Esophagus squamous epithelium (tissue), 5 donors: ENCODE measurements around the gene ATP10B. TPM values are rescaled to one million over a fixed set of nuclear protein-coding genes. Genes with fewer than 3 reads are reported as not detected.

Experiments used
- DNase-seq: peaks from one replicate; lab custom pipeline; 2025; lab: John Stamatoyannopoulos, UW
- H3K27ac ChIP-seq, 4 donors: fragments of 200-600 bp; sonication (generic); one replicate each; pipeline ENCODE4 v1.5.1; 2016 to 2019; ENCODE audit warnings: mild to moderate bottlenecking in 1 of 4
- H3K27me3 ChIP-seq, 4 donors: fragments of 200-600 bp; sonication (generic); 1 replicate in 3 of 4; 2 replicates in 1 of 4; pipeline versions ENCODE4 v1.5.1 to v1.6.0; 2017 to 2021; ENCODE audit warnings: antibody characterized with exemption in 1 of 4
- H3K36me3 ChIP-seq, 3 donors: fragments of 200-600 bp; sonication (generic); one replicate each; pipeline ENCODE4 v1.5.1; 2016 to 2019
- H3K4me1 ChIP-seq, 3 donors: fragments of 200-600 bp; sonication (generic); one replicate each; pipeline ENCODE4 v1.5.1; 2017 to 2019
- H3K4me3 ChIP-seq, 4 donors: fragments of 200-600 bp; sonication (generic); 1 replicate in 3 of 4; 2 replicates in 1 of 4; pipeline ENCODE4 v1.5.1; 2016 to 2019; ENCODE audit warnings: mild to moderate bottlenecking in 2 of 4, moderate library complexity in 1 of 4
- H3K9me3 ChIP-seq, 3 donors: fragments of 200-600 bp; sonication (generic); one replicate each; pipeline ENCODE4 v1.5.1; 2016 to 2019
- POLR2A ChIP-seq, 4 donors: fragments of 450-650 bp; IDR thresholded peaks; one replicate each; pipeline ENCODE4 v1.6.1; 2017; ENCODE audit warnings: antibody characterized with exemption in 4 of 4, mild to moderate bottlenecking in 4 of 4, moderate library complexity in 3 of 4
- WGBS, 2 donors: methylation state at CpG; one replicate each; pipeline ENCODE4 v1.1.5; 2018; 5-methylcytosine and 5-hydroxymethylcytosine counted together
- intact Hi-C: fragments of 100-400 bp; cut with DNase I; formaldehyde crosslinking; loops from one replicate; pipeline ENCODE4 v1.15.0; 2022
- total RNA-seq, 4 donors: library from RNA; depleted of rRNA; stranded (reverse); fragments of >200 nt; gene quantifications; one replicate each; pipeline ENCODE4 v1.1.0, GENCODE V29; 2016
- TF ChIP-seq, protein P1 (sequence below), 6 experiments: fragments of 450-650 bp in 4 of 6; fragments of 200-600 bp in 2 of 6; sonication (generic) in 2 of 6; IDR thresholded peaks; one replicate each; pipeline ENCODE4 v1.5.1; 2016 to 2019; ENCODE audit warnings: antibody characterized with exemption in 6 of 6, mild to moderate bottlenecking in 4 of 6, moderate library complexity in 4 of 6
- donor health status: DM: yes; HTN: yes; CAD: no.

The ATP10B gene
- total RNA-seq, 4 donors from 2014 or later: 6.1 to 26.6 (median 14.4) TPM

DNA sequence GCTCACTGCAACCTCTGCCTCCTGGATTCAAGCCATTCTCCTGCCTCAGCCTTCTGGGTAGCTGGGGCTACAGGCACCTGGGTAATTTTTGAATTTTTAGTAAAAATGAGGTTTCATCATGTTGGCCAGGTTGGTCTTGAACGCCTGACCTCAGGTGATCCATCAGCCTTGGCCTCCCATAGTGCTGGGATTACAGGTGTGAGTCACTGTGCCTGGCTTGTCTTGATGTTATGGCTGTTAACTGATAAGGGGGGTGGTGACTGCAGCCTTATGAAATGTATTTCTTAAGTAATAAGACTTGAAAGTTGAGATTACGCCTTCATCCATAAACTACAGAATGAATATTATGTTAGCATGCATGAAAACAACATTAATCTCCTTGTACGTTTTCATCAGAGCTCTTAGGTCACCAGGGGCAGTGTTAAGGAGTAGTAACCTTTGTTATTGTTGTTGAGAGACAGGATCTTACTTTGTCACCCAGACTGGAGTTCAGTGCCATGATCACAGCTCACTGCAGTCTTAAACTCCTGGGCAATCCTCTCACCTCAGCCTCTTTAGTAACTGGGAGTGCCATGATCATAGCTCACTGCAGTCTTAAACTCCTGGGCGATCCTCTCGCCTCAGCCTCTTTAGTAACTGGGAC is 148.3 kb downstream of the ATP10B start:
- DNase-seq: no peak
- intact Hi-C loops: no loop called here
- H3K27ac ChIP-seq: no peak overlapping the region
- no peaks in the 10 kb centered on the region for H3K27me3 ChIP-seq
- H3K9me3 ChIP-seq: peaks cover 0 to 7% (median 4%) of the 10 kb centered on the region in 3 donors
- TF ChIP-seq POLR2A (IDR thresholded peaks at IDR 0.05): no peak
- TF ChIP-seq, protein P1, sequence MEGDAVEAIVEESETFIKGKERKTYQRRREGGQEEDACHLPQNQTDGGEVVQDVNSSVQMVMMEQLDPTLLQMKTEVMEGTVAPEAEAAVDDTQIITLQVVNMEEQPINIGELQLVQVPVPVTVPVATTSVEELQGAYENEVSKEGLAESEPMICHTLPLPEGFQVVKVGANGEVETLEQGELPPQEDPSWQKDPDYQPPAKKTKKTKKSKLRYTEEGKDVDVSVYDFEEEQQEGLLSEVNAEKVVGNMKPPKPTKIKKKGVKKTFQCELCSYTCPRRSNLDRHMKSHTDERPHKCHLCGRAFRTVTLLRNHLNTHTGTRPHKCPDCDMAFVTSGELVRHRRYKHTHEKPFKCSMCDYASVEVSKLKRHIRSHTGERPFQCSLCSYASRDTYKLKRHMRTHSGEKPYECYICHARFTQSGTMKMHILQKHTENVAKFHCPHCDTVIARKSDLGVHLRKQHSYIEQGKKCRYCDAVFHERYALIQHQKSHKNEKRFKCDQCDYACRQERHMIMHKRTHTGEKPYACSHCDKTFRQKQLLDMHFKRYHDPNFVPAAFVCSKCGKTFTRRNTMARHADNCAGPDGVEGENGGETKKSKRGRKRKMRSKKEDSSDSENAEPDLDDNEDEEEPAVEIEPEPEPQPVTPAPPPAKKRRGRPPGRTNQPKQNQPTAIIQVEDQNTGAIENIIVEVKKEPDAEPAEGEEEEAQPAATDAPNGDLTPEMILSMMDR (IDR thresholded peaks at IDR 0.05): no peak
- H3K4me1 ChIP-seq: no peaks in the 10 kb centered on the region
- H3K4me3 ChIP-seq: no peak overlapping the region
- no peaks in the 10 kb centered on the region for H3K36me3 ChIP-seq
- 86 to 88% methylated on average over 5 of the region's 5 CpGs for WGBS, 2 donors

DNA sequence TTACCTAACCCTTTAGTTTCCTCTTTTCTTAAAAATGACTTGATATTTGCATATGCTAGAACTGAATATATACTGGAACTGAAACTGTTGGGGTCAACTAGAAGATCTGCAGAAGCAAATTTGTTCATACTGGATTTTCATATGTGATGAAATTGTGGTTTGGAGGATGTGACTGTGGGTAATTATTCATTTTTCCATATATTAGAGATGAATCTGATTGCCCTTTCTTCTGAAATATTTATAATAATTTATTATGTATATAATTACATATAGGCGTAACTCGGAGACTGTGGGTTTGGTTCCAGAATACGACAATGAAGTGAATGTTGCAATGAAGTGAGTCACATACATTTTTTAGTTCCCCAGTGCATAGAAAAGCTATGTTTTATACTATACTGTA is 149.1 kb downstream of the ATP10B start:
- no peaks in the 10 kb centered on the region for H3K4me1 ChIP-seq
- no peaks in the 10 kb centered on the region for H3K27me3 ChIP-seq
- H3K36me3 ChIP-seq: no peaks in the 10 kb centered on the region
- peaks cover 0 to 7% (median 4%) of the 10 kb centered on the region in 3 donors for H3K9me3 ChIP-seq
- intact Hi-C loops: no loop called here
- no peak for DNase-seq
- no peak for TF ChIP-seq POLR2A (IDR thresholded peaks at IDR 0.05)
- 43 to 47% methylated on average over 3 of the region's 3 CpGs for WGBS, 2 donors
- H3K4me3 ChIP-seq: no peak overlapping the region
- H3K27ac ChIP-seq: no peak overlapping the region

DNA sequence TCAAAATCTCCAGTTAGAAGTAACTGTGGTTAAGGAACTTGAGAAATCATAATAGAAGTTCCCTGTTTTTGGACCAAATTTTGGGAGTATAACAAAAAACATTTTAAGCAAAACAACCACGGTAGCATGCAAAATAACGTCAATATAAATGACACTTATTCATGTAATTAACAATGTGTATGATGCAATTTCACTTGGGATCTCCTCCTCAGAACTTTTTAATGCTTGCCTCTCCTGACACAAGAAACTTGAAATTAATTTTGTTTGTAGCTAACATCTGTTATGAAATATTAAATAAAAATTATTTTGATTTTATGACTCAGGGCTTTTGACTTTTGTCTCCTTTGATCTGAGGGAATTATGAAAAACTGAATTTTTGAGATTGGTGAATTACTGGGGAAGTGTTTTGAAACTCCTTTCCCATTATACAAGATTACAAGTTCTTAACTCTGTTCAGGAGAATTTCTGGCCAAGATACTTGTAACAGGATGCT is 149.7 kb downstream of the ATP10B start:
- no peaks in the 10 kb centered on the region for H3K27me3 ChIP-seq
- 43 to 61% methylated on average over 2 of the region's 2 CpGs for WGBS, 2 donors
- intact Hi-C loops: no loop called here
- no peak overlapping the region for H3K4me3 ChIP-seq
- DNase-seq: no peak
- no peaks in the 10 kb centered on the region for H3K4me1 ChIP-seq
- H3K9me3 ChIP-seq: peaks cover 0 to 7% (median 4%) of the 10 kb centered on the region in 3 donors
- no peak overlapping the region for H3K27ac ChIP-seq
- TF ChIP-seq POLR2A (IDR thresholded peaks at IDR 0.05): no peak
- TF ChIP-seq, protein P1 (IDR thresholded peaks at IDR 0.05): no peak
- no peaks in the 10 kb centered on the region for H3K36me3 ChIP-seq

DNA sequence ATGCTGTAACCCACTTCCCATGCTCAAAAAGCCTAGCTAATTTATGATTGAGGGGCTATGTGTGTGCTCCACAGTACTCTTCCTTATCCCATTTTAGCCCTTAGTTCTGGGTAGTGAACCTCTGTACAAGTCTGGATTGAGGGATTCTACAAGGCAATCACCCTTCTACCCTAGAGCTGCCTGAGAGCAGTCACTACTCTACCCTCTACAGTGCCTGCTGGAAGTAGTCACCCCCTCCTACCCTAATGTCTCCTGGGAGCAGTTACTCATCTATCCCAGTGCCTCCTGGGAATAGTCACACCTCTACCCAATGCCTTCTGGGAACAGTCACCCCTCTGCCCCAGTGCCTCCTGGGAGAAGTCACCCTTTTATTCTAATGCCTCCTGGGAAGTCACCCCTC is 150.6 kb downstream of the ATP10B start:
- DNase-seq: no peak
- H3K4me3 ChIP-seq: no peak overlapping the region
- H3K9me3 ChIP-seq: peaks cover 0 to 7% (median 4%) of the 10 kb centered on the region in 3 donors
- intact Hi-C loops: no loop called here
- H3K27ac ChIP-seq: no peak overlapping the region
- no peaks in the 10 kb centered on the region for H3K36me3 ChIP-seq
- H3K27me3 ChIP-seq: no peaks in the 10 kb centered on the region
- H3K4me1 ChIP-seq: no peaks in the 10 kb centered on the region
- TF ChIP-seq, protein P1 (IDR thresholded peaks at IDR 0.05): no peak
- no peak for TF ChIP-seq POLR2A (IDR thresholded peaks at IDR 0.05)

DNA sequence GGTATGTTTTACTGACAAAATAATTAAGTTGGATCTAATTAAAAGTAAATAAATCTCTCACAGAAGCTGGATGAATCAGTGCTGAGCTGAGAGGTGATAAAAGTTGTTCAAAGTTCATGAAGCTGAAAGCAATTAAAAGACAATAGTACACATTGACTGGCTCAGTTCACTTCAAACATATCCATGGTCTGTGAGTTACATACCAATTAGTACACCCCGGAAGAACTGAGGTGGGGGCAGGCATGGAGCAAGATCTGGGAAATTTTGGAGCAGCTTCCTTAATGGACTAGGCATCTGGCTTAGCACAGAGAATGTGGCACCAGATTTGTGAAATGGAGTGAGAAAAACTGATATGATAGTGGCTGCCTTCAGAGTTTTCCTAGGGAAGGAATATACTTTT is 152.7 kb downstream of the ATP10B start:
- DNase-seq: no peak
- Histone ChIP-seq H3K9me3 (peaks cover 0 to 3% (median 2%) of the 10 kb centered on the region in 3 donors), H3K36me3 (no peaks in the 10 kb centered on the region), H3K27ac (no peak overlapping the region), H3K4me3 (no peak overlapping the region), H3K27me3 (no peaks in the 10 kb centered on the region), H3K4me1 (peaks cover 0 to 14% (median 0%) of the 10 kb centered on the region in 3 donors)
- intact Hi-C loops: no loop called here
- WGBS, 2 donors: 22 to 27% methylated on average over 1 of the region's 1 CpG
- TF ChIP-seq, protein P1 (IDR thresholded peaks at IDR 0.05): no peak
- TF ChIP-seq POLR2A (IDR thresholded peaks at IDR 0.05): no peak
